SK-N-SH (cell line): ENCODE measurements around the gene CDKAL1. TPM values are rescaled to one million over a fixed set of nuclear protein-coding genes. Genes with fewer than 3 reads are reported as not detected.

Experiments
- CTCF ChIA-PET: fragments of 300-600, 350-600 bp; formaldehyde crosslinking; extraction: SDS; loops from one replicate; lab custom pipeline; 2021; lab: Yijun Ruan, JAX
- POLR2A ChIA-PET: fragments of 350-600 bp; sonication (Branson Sonifier 250); formaldehyde crosslinking; extraction: SDS; loops from one replicate; lab custom pipeline; 2020; ENCODE audit warnings: antibody characterized with exemption, inconsistent platforms; lab: Yijun Ruan, JAX
- DNase-seq: peaks from one replicate; pipeline ENCODE4 v3.0.0; 2012
- H2AFZ ChIP-seq: fragments of 200-600 bp; sonication (generic); 2 replicates; pipeline ENCODE4 v1.8.1; 2016; ENCODE audit warnings: antibody characterized with exemption, mild to moderate bottlenecking, low read depth
- H3F3A ChIP-seq: fragments of 200-600 bp; sonication (generic); replicated peaks from 2 replicates; pipeline ENCODE3; 2016; ENCODE audit warnings: antibody characterized with exemption, mild to moderate bottlenecking; ENCODE audit not compliant: insufficient read depth
- H3K27ac ChIP-seq, 2 experiments: fragments of 200-500 bp in 1 of 2; fragments of 200-600 bp in 1 of 2; sonication (Bioruptor generic) in 1 of 2; sonication (generic), shearing (Covaris generic) in 1 of 2; 2 replicates each; pipeline versions ENCODE4 v1.5.1 to v1.6.1; 2014 to 2016; ENCODE audit warnings: low read depth in 2 of 2, inconsistent platforms in 1 of 2, low read length in 1 of 2, mild to moderate bottlenecking in 1 of 2, mixed read lengths in 1 of 2
- H3K27me3 ChIP-seq: fragments of 200-600 bp; sonication (generic), shearing (Covaris generic); 2 replicates; pipeline ENCODE4 v1.6.1; 2016; ENCODE audit warnings: mixed run types; ENCODE audit not compliant: insufficient read depth
- H3K36me3 ChIP-seq, 2 experiments: fragments of 200-500 bp in 1 of 2; fragments of 200-600 bp in 1 of 2; sonication (Bioruptor generic) in 1 of 2; sonication (generic) in 1 of 2; replicated peaks in 1 of 2; 2 replicates each; pipeline versions ENCODE3 to v1.5.1; 2014 to 2016; ENCODE audit warnings: low read length in 1 of 2, mild to moderate bottlenecking in 1 of 2; ENCODE audit not compliant: insufficient read depth in 2 of 2, control insufficient read depth in 1 of 2
- H3K4me1 ChIP-seq, 2 experiments: fragments of 200-500 bp in 1 of 2; fragments of 200-600 bp in 1 of 2; sonication (Bioruptor generic) in 1 of 2; sonication (generic), shearing (Covaris generic) in 1 of 2; 2 replicates each; pipeline versions ENCODE4 v1.5.1 to v1.6.1; 2014 to 2016; ENCODE audit warnings: low read depth in 1 of 2, low read length in 1 of 2, mixed run types in 1 of 2; ENCODE audit not compliant: insufficient read depth in 2 of 2, control insufficient read depth in 1 of 2
- H3K4me2 ChIP-seq: fragments of 200-600 bp; sonication (generic), shearing (Covaris generic); 2 replicates; pipeline ENCODE4 v1.6.1; 2017; ENCODE audit warnings: mixed run types
- H3K4me3 ChIP-seq, 2 experiments: fragments of 200-500 bp in 1 of 2; fragments of 200-600 bp in 1 of 2; sonication (Bioruptor generic) in 1 of 2; sonication (generic), shearing (Covaris generic) in 1 of 2; 2 replicates each; pipeline versions ENCODE4 v1.5.1 to v1.8.1; 2014 to 2016; ENCODE audit warnings: low read depth in 2 of 2, inconsistent platforms in 1 of 2, low read length in 1 of 2, mild to moderate bottlenecking in 1 of 2, mixed read lengths in 1 of 2, moderate library complexity in 1 of 2
- H3K79me2 ChIP-seq: fragments of 200-600 bp; sonication (generic); 2 replicates; pipeline ENCODE4 v1.8.1; 2017; ENCODE audit warnings: mild to moderate bottlenecking; ENCODE audit not compliant: insufficient read depth
- H3K9ac ChIP-seq: fragments of 200-600 bp; sonication (generic); 2 replicates; pipeline ENCODE4 v1.6.1; 2017; ENCODE audit warnings: mixed run types
- H3K9me2 ChIP-seq: fragments of 200-600 bp; sonication (generic); 2 replicates; pipeline ENCODE4 v1.6.1; 2017; ENCODE audit warnings: mixed run types
- H3K9me3 ChIP-seq: fragments of 200-600 bp; sonication (generic); 2 replicates; pipeline ENCODE4 v1.6.1; 2017; ENCODE audit warnings: mixed run types, mild to moderate bottlenecking, moderate library complexity
- H4K20me1 ChIP-seq: fragments of 200-600 bp; sonication (generic); 2 replicates; pipeline ENCODE4 v1.6.1; 2017; ENCODE audit warnings: mild to moderate bottlenecking, mixed run types; ENCODE audit not compliant: insufficient read depth
- EZH2phosphoT487 ChIP-seq: fragments of 200-600 bp; sonication (generic); IDR thresholded peaks from 2 replicates; pipeline ENCODE4 v1.6.1; 2017; ENCODE audit warnings: low read depth, mixed run types, mild to moderate bottlenecking, antibody characterized with exemption, moderate library complexity, borderline replicate concordance
- GABPA ChIP-seq: IDR thresholded peaks from 2 replicates; pipeline ENCODE4 v1.4.0; 2012; ENCODE audit warnings: low read depth, mild to moderate bottlenecking
- NFIC ChIP-seq: IDR thresholded peaks from 2 replicates; pipeline ENCODE4 v1.4.0; 2012; ENCODE audit warnings: borderline replicate concordance
- RXRA ChIP-seq: IDR thresholded peaks from 2 replicates; pipeline ENCODE4 v1.4.0; 2012; ENCODE audit warnings: low read depth, mild to moderate bottlenecking, borderline replicate concordance
- SIN3A ChIP-seq: IDR thresholded peaks from 2 replicates; pipeline ENCODE4 v1.6.1; 2012; ENCODE audit warnings: low read depth, mild to moderate bottlenecking, low read length, moderate library complexity, borderline replicate concordance
- SMC3 ChIP-seq: IDR thresholded peaks from 2 replicates; pipeline ENCODE4 v1.6.1; 2012; ENCODE audit warnings: low read depth, low read length, improper control_type of control experiment
- TAF1 ChIP-seq: IDR thresholded peaks from 2 replicates; pipeline ENCODE4 v1.6.1; 2012; ENCODE audit warnings: low read depth, mild to moderate bottlenecking, low read length, moderate library complexity, borderline replicate concordance
- TEAD4 ChIP-seq: IDR thresholded peaks from 2 replicates; pipeline ENCODE4 v1.4.0; 2012; ENCODE audit warnings: mild to moderate bottlenecking, borderline replicate concordance; ENCODE audit not compliant: insufficient read depth
- YY1 ChIP-seq: IDR thresholded peaks from 2 replicates; pipeline ENCODE4 v1.4.0; 2012; ENCODE audit warnings: low read depth, mild to moderate bottlenecking
- WGBS: methylation state at CpG from one replicate; pipeline ENCODE4 v1.1.6; 2017; ENCODE audit warnings: low lambda C conversion rate; 5-methylcytosine and 5-hydroxymethylcytosine counted together
- polyA plus RNA-seq, 3 experiments: library from polyadenylated mRNA; depleted of rRNA; stranded (reverse); fragments of >200 nt; gene quantifications; 2 replicates each; pipeline ENCODE4 v1.2.3, GENCODE V29; 2012
- TF ChIP-seq, protein P1 (sequence below): IDR thresholded peaks from 2 replicates; pipeline ENCODE4 v1.4.0; 2012; ENCODE audit warnings: low read depth, borderline replicate concordance
- TF ChIP-seq, protein P2 (sequence below): fragments of 150-350 bp; IDR thresholded peaks from 2 replicates; pipeline ENCODE4 v1.6.1; 2017; ENCODE audit warnings: antibody characterized with exemption, low read length, low read depth, borderline replicate concordance
- TF ChIP-seq, protein P3 (sequence below): IDR thresholded peaks from 2 replicates; pipeline ENCODE4; 2012
- TF ChIP-seq, protein P4 (sequence below): fragments of 200-600 bp; sonication (generic); IDR thresholded peaks from 2 replicates; pipeline ENCODE4 v1.6.1; 2017; ENCODE audit warnings: antibody characterized with exemption, mild to moderate bottlenecking, moderate library complexity

CDKAL1 gene
- polyA plus RNA-seq, 1 of the 3 experiments (the other 2 are of a cell fraction): 2.6 TPM

DNA sequence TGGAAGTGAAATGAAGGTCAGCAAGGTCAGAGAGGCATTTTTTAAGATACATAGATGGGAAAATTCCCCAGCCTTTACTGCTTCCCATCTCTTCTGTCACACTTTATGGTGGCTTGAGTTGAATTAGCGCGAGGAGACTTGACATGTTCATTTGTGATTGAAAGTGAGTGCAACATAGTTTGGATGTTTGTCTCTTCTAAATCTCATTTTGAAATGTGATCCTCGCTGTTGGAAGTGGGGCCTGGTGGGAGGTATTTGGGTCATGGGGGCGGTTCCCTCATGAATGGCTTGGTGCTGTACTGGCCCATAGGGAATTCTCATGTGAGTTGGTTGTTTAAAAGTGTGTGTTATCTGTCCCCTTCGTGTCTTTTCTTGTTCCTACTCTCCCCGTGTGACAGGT is 237.2 kb downstream of the CDKAL1 start:
- Histone ChIP-seq H3K79me2 (no peaks in the 10 kb centered on the region), H4K20me1 (no peaks in the 10 kb centered on the region), H3F3A (no peaks in the 10 kb centered on the region), H3K9ac (no peak overlapping the region), H3K36me3 (no peaks in the 10 kb centered on the region), H3K4me1 (peaks cover 0 to 5% of the 10 kb centered on the region in 2 experiments; a peak in 1 of 4 replicates), H3K9me3 (no peaks in the 10 kb centered on the region), H3K4me2 (no peak overlapping the region), H2AFZ (no peak overlapping the region), H3K27me3 (no peaks in the 10 kb centered on the region), H3K9me2 (no peaks in the 10 kb centered on the region), H3K27ac (no peak overlapping the region), H3K4me3 (no peak overlapping the region)
- TF ChIP-seq SMC3: no peak
- no peak for TF ChIP-seq YY1
- TF ChIP-seq TEAD4: no peak
- TF ChIP-seq, protein P1, sequence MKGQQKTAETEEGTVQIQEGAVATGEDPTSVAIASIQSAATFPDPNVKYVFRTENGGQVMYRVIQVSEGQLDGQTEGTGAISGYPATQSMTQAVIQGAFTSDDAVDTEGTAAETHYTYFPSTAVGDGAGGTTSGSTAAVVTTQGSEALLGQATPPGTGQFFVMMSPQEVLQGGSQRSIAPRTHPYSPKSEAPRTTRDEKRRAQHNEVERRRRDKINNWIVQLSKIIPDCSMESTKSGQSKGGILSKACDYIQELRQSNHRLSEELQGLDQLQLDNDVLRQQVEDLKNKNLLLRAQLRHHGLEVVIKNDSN: no peak
- TF ChIP-seq GABPA: no peak
- TF ChIP-seq, protein P2, sequence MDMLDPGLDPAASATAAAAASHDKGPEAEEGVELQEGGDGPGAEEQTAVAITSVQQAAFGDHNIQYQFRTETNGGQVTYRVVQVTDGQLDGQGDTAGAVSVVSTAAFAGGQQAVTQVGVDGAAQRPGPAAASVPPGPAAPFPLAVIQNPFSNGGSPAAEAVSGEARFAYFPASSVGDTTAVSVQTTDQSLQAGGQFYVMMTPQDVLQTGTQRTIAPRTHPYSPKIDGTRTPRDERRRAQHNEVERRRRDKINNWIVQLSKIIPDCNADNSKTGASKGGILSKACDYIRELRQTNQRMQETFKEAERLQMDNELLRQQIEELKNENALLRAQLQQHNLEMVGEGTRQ: no peak
- TF ChIP-seq, protein P3, sequence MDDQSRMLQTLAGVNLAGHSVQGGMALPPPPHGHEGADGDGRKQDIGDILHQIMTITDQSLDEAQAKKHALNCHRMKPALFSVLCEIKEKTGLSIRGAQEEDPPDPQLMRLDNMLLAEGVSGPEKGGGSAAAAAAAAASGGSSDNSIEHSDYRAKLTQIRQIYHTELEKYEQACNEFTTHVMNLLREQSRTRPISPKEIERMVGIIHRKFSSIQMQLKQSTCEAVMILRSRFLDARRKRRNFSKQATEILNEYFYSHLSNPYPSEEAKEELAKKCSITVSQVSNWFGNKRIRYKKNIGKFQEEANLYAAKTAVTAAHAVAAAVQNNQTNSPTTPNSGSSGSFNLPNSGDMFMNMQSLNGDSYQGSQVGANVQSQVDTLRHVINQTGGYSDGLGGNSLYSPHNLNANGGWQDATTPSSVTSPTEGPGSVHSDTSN: no peak
- TF ChIP-seq SIN3A: no peak
- TF ChIP-seq NFIC: no peak
- TF ChIP-seq, protein P4, sequence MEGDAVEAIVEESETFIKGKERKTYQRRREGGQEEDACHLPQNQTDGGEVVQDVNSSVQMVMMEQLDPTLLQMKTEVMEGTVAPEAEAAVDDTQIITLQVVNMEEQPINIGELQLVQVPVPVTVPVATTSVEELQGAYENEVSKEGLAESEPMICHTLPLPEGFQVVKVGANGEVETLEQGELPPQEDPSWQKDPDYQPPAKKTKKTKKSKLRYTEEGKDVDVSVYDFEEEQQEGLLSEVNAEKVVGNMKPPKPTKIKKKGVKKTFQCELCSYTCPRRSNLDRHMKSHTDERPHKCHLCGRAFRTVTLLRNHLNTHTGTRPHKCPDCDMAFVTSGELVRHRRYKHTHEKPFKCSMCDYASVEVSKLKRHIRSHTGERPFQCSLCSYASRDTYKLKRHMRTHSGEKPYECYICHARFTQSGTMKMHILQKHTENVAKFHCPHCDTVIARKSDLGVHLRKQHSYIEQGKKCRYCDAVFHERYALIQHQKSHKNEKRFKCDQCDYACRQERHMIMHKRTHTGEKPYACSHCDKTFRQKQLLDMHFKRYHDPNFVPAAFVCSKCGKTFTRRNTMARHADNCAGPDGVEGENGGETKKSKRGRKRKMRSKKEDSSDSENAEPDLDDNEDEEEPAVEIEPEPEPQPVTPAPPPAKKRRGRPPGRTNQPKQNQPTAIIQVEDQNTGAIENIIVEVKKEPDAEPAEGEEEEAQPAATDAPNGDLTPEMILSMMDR: no peak
- TF ChIP-seq EZH2phosphoT487: no peak
- no peak for TF ChIP-seq TAF1
- TF ChIP-seq RXRA: no peak
- no peak for DNase-seq
- ChIA-PET CTCF (interaction anchor here (1.4 kb wide), 1 partner anchor 10 kb away, joined by 3 read pairs; no protein-coding TSS in a partner anchor), POLR2A (no interaction called here)
- 80% methylated on average over 6 of the region's 6 CpGs for WGBS
